GM19397 (cell line): Measurements from ENCODE around the gene MMRN1.

ENCODE experiments used
- ATAC-seq: cut with Tn5 transposase; IDR thresholded peaks from one replicate; pipeline ENCODE4 v1.9.1; 2021; ENCODE audit warnings: mild to moderate bottlenecking, moderate library complexity; ENCODE audit not compliant: unreplicated experiment

Gene MMRN1

GRCh38 chr4:89994176-89994873 is 99.7 kb downstream of the MMRN1 start:
- ATAC-seq, result no peak

GRCh38 chr4:89995006-89995405 is 100.4 kb downstream of the MMRN1 start:
- no peak for ATAC-seq

- no peak for ATAC-seq
Measured at GRCh38 chr4:89995814-89996213, 101.2 kb downstream of the MMRN1 start.

GRCh38 chr4:89997171-89997704 is 102.6 kb downstream of the MMRN1 start:
- ATAC-seq, result no peak

- ATAC-seq, result no peak
Measured at GRCh38 chr4:89998469-89999011, 103.9 kb downstream of the MMRN1 start.

GRCh38 chr4:90001023-90001422 is 106.4 kb downstream of the MMRN1 start:
- ATAC-seq, result no peak

- ATAC-seq, result no peak
Measured at GRCh38 chr4:90002441-90003062, 107.9 kb downstream of the MMRN1 start.
